ENCODE data around the gene TTC23.

Gene TTC23

DNA sequence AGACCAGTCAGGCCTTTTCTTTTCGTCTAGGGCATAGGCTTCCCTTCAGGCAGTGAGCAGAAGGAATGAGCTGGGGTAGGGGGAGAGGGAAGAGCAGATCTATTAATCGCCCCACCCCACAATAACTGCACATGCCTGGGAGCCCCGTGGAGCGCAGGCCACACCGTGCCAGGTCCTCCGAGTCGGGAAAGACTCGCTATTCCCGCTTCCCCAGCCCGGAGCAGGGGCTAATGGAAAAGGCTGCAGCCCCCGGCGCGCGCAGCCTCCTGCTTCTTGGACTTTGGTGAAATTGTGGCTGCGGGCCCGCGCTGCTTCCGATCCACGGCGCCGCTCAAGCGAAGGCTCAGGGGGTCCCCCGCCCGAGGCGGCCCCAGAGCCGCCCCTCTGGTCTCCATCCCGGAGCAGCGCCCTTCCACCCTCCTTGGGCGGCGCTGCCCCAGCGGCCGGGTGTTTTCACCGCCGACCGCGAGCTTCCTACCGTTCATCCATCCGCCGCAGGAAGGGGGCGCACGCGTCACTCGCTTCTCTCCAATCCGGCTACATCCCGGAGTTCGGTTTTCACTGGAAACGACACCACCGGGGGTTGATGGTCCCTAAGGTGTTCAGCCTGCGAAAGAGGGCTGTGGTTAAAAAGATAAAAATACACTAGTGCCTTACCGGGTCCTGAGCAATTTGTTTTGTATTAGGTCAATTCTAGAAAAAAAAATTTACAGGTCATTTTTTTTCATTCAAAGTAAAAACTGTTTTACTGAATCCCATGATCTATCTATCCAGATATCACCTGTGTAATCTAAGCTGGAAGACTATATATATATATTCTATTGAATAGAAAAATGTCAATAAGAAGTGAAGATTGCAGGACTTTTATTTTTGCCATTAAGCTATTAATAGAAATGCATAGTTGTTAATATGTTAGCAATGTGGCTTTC lies 148.9 kb downstream of the TTC23 start:
- DNase-seq, result peak; percentile 79

DNA sequence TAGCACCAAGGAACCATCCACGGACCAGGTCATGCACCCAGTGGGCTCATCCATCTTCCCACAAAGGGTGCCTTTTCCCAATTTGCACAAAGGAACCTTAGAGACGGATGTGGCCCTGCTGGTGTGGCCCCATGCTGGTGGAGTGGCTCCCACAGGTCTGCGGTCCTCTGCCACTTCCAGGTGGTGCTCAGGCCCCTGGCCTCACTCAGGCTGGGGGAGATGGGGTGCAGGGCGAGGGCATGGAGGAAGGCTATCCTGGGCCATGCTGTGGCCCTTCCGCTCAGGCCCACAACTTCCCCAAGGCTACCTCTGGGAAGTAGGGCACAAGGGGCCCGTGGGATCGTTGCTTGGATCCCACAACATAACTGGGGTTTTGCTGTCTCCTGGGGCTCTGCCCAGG lies 149.7 kb downstream of the TTC23 start:
- DNase-seq, result no peak

GRCh38 chr15:99098991-99099390 lies 150.4 kb downstream of the TTC23 start:
- DNase-seq, result no peak

- no peak for DNase-seq
Measured at GRCh38 chr15:99098426-99098825, 151.0 kb downstream of the TTC23 start.

DNA sequence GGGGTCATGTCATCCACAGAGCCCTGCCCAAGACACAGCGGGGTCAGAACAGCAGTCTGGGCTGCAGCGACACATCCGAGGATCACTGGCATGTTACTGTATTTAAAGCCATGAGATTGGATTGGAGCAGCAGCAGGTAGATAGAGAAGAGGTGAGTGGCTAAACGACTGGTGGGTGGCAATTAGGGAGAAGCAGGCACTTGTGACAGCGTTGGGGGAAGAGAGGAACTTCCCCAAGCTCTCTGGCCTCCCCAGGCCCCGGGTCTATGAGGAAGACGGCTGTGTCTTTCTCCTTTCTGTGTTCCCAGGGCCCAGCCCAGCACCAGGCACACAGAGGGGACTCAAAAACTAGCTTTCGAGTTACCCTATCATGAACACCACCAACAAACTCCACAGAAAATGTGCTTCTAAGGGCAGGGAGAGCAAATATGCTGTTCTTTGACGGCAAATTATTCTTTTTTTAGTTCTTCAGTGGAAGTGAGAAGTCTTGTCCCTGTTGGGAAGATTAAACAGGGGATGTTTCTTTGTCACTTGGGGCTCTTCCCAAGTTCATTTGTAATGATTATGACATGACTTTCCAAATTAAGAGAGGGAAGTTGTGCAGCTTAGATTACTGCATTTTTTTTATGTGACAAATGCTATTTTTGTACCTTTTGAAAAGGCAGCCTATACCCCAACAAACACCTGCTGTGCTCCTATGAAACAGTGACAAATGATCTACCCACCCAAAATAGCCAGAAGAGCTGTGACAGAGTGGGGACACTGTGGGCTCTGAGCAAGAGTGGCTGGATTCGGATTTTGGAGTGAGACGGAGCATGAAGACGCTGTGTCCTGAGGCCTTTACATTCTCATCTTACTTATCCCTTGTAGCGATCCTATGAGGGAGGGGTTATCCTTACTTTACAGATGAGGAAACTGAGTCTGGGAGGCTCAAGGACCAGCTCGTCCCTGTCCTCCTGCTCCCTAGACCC lies 151.7 kb downstream of the TTC23 start:
- no peak for DNase-seq

GRCh38 chr15:99096894-99097426 lies 152.4 kb downstream of the TTC23 start:
- DNase-seq, result no peak

DNA sequence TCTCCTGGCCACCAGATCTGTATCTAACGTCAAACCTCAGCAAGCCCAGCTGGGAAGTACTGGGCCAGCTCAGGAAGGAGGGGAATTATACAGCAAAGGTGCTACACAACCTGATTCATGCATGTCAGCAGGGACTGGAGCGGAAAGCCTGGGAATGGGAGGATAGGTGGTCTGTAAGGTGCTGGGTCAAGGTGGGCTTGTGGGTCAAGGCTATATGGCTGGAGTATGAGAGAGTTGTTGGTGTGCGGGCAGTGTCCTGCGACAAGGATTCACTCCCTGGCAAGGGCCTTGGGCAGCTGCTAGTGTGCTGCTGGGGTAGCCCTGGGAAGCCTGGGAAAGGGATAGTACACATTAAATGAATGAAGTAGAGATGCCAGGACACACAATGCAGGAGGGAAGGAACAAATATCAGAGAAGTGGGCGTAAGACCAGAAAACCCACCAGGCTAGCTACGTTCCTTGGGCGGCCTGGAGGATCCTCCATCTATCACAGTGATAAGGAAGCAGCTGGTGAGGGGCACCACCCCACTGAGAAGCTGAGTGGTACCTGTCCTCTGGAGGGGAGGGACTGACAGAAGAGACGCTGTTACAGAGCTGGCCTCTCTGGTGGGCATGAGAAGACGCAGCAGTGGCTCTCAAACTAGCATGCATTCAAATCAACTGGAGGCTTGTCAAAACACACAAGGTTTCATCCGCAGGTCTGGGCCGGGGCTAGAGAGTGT lies 153.0 kb downstream of the TTC23 start:
- no peak for DNase-seq

DNA sequence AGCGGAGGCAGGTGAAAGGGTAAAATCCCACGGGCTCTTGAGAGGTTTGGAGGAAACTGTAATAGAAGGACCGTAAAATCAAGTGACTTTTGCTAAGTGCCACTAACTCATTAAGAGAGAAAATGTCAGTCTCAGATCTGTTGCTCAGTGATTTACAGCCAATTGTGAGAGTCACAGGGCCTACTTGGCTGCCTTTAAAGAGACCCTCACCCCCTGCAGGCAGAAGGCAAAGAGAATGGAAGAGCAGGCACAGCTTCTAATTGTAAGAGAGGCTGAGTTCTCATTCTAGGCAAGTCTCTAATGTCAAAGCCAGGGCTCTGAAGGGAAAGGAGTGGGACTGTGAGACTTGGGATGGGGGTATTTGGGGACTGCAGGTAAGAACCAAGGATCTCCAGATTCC lies 153.8 kb downstream of the TTC23 start:
- no peak for DNase-seq

DNA sequence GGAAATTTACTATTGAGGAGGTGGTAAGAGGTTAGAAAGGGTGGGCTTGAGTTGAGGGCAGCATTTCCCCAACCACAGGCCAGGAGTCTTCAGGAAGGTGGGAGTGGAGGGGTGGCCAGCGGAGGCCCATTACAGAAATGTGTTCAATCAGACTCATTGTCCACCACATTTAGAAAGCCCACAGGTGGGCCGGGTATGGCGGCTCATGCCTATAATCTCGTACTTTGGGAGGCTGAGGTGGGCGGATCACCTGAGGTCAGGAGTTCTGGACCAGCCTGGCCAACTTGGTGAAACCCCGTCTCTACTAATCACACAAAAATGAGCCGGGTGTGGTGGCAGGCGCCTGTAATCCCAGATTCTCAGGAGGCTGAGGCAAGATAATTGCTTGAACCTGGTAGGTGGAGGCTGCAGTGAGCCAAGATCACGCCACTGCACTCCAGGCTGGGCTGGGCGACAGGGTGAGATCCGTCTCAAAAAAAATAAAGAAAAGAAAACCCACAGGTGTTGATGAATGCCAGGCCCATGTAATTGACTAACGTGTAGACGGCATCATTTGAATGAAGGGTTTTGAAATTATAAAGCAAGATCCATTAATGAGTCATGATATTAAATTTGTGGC lies 156.7 kb downstream of the TTC23 start:
- no peak for DNase-seq

DNA sequence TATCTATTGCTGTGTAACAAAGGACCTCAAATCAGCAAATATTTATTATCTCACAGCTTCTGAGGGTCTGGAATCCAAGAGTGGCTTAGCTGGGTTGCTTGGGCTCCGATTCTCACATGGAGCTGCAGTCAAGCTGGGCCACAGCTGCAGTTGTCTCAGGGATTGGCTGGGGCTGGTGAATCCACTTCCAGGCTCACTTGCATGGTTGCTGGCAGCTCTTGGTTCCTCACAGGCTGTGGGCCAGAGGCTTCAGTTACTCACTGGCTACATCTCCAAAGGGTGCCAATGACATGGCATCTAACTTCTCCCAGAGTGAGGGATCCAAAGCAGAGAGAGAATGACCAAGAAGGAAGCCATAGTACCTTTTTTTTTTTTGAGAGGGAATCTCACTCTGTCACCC lies 158.4 kb downstream of the TTC23 start:
- no peak for DNase-seq

- DNase-seq, result no peak
Measured at GRCh38 chr15:99090011-99090699, 159.2 kb downstream of the TTC23 start.

DNA sequence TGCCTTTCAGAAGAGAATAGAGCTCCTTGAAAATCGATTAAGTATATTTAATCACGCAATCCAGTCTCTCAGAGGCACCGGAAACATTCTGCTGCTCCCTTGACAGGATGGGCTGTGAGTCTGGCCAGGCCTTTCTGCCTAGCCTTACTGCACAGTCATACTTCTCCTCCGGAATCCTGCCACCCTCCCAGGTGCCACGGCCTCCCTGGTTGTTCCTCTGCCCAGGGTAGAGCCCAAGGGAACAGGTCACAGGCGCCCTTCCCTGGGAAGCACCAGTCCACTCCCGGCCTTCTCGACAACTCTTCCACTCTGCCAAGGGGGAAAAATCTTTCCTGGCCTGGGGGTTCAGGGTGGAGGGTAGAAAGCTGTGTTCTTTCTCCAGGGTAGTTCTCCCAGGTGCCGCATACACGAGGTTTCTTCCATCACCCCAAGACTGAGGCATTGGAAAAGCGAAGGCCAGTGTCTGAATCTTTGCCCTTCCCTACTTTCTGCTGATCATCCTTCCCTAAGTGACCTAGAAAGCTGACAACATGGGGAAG lies 161.9 kb downstream of the TTC23 start:
- DNase-seq, result no peak

DNA sequence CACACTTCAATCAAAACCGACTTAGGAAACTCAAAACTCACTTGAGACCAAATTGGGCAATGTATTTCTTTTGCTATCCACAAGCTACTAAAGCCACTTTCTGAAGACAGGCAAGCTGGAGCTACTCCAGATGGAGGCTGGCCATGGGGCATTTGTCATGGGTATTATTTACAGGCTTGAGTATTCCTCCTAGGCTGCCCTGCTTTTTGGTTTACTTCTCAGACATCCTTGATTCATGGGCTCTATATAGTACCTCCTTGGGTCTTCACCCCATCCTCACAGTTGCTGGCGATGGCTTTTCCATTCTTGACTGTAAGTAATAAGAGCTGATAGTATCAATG lies 163.1 kb downstream of the TTC23 start:
- DNase-seq, result no peak
